Colon (tissue), 2 donors: ENCODE results near the gene C22orf42.
"Not testable (repeated sequence)": the region's sequence is repeated elsewhere in the genome, so short reads cannot be mapped to it uniquely, and the experiment has no call there.

Source experiments
- FAIRE-seq: peaks from 2 replicates; lab custom pipeline; 2012; peaks lifted over from hg19 to GRCh38; lab: Jason Lieb, UNC
- donor health status: control.
- donor health status: control.

The C22orf42 gene

GRCh38 chr22:32158712-32159533 is at the start of gene C22orf42:
Gene C22orf42, minus strand, starts transcription at chr22:32159303. Its CDS starts 88 bp downstream, at chr22:32159215.
- no peak for FAIRE-seq

GRCh38 chr22:32208681-32209080 is 49.6 kb upstream of the C22orf42 start:
- FAIRE-seq: no peak

GRCh38 chr22:32207971-32208480 is 48.9 kb upstream of the C22orf42 start:
- no peak for FAIRE-seq

- FAIRE-seq: no peak
These were observed 48.0 kb upstream of the C22orf42 start for GRCh38 chr22:32206774-32207758.

GRCh38 chr22:32205974-32206773 is 47.1 kb upstream of the C22orf42 start:
- FAIRE-seq: no peak

- FAIRE-seq: no peak
These were observed 46.0 kb upstream of the C22orf42 start, which contains the start of gene RFPL2 for GRCh38 chr22:32204856-32205722. Gene RFPL2, minus strand, starts transcription at chr22:32205073. Its CDS starts 2,622 bp downstream, at chr22:32202451.

GRCh38 chr22:32204040-32204855 is 45.1 kb upstream of the C22orf42 start:
- no peak for FAIRE-seq

GRCh38 chr22:32203181-32204039 is 44.3 kb upstream of the C22orf42 start:
- FAIRE-seq: no peak

- FAIRE-seq: no peak
These were observed 43.6 kb upstream of the C22orf42 start for GRCh38 chr22:32202539-32203180.

GRCh38 chr22:32202161-32202538 is 43.0 kb upstream of the C22orf42 start:
- no peak for FAIRE-seq

GRCh38 chr22:32200752-32201151 is 41.6 kb upstream of the C22orf42 start:
- FAIRE-seq: no peak

- no peak for FAIRE-seq
These were observed 40.9 kb upstream of the C22orf42 start for GRCh38 chr22:32199961-32200360.

GRCh38 chr22:32199341-32199740 is 40.2 kb upstream of the C22orf42 start:
- FAIRE-seq: no peak

GRCh38 chr22:32197553-32198226 is 38.6 kb upstream of the C22orf42 start:
- not testable (repeated sequence) for FAIRE-seq

GRCh38 chr22:32195900-32196299 is 36.8 kb upstream of the C22orf42 start:
- FAIRE-seq: not testable (repeated sequence)

- FAIRE-seq: not testable (repeated sequence)
These were observed 34.2 kb upstream of the C22orf42 start for GRCh38 chr22:32193346-32193745.

GRCh38 chr22:32191021-32191420 is 31.9 kb upstream of the C22orf42 start:
- FAIRE-seq: not testable (repeated sequence)

- FAIRE-seq: no peak
These were observed 26.7 kb upstream of the C22orf42 start for GRCh38 chr22:32185821-32186220.
